ENCODE data around the gene EEF1AKMT1. TPM values are rescaled to one million over a fixed set of nuclear protein-coding genes. Genes with fewer than 3 reads are reported as not detected.
A peak's percentile ranks its signal among the peaks of the same experiment; 100 is the strongest.

The EEF1AKMT1 gene
- total RNA-seq, 1 donor from 2014 or later: 16.0 TPM

DNA sequence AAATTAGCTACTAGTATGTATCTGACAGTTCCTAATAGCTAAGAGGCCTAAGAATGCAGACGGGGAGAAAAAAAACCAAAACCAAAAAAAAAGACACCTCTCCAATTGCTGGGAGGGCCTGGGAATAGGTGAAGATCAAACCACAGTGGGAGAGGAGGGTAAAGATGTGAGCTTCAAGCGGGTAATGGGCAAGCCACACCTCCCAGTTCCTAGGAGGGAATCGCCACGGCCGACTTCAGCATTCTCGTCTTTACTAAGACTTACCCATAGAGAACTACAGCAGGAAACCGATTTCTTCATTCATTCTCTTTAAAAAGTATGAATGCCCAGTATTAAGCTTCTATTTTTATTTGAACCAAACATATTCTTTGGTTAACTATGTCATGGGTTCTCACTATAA, 5.6 kb upstream of the EEF1AKMT1 start:
- TF ChIP-seq, protein P1, sequence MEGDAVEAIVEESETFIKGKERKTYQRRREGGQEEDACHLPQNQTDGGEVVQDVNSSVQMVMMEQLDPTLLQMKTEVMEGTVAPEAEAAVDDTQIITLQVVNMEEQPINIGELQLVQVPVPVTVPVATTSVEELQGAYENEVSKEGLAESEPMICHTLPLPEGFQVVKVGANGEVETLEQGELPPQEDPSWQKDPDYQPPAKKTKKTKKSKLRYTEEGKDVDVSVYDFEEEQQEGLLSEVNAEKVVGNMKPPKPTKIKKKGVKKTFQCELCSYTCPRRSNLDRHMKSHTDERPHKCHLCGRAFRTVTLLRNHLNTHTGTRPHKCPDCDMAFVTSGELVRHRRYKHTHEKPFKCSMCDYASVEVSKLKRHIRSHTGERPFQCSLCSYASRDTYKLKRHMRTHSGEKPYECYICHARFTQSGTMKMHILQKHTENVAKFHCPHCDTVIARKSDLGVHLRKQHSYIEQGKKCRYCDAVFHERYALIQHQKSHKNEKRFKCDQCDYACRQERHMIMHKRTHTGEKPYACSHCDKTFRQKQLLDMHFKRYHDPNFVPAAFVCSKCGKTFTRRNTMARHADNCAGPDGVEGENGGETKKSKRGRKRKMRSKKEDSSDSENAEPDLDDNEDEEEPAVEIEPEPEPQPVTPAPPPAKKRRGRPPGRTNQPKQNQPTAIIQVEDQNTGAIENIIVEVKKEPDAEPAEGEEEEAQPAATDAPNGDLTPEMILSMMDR (conservative IDR thresholded peaks at IDR 0.05; ENCODE audit: low read depth, low read length): no peak
- no peak for DNase-seq (ENCODE audit: low read depth)
- H3K4me3 ChIP-seq (ENCODE audit: low read depth, low read length): no peak overlapping the region

DNA sequence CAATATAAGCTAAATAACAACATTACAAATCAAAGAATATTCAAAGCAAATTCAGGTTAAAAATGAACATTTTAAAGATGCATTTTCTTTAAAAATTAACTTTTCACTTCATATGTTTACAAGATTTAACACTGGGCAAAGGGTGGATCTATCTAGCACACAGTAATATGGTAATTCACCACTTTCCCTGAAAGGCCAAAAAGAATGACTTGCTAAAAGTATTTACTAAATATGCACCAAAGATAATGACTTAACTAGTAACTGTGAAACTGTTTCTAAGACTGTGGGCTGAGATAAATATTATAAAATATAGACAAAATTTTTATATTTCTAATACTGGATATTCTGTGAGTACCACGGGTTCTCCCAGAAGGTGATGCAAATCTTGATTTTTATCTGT, 4.5 kb upstream of the EEF1AKMT1 start:
- no peak overlapping the region for H3K4me3 ChIP-seq (ENCODE audit: low read depth, low read length)
- no peak for DNase-seq (ENCODE audit: low read depth)
- TF ChIP-seq, protein P1 (conservative IDR thresholded peaks at IDR 0.05; ENCODE audit: low read depth, low read length): no peak

DNA sequence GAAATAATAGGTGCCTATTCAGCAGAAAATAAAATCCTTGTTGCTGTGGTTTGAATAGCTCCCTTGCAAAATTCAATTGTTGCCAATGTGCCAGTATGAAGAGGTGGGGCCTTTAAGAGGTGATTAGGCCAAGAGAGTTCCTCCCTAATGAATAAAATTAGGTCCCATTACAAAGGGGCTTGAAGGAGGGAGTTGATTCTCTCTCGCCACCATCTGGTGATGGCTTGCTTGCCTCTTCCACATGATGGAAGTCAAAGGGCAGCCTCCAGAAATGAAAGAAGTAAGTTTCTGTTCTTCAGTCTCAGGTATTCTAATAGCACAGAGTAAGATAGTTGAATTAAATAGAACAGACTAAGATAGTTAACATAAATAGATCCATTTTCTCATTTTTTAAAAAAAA, 3.0 kb upstream of the EEF1AKMT1 start:
- no peak overlapping the region for H3K4me3 ChIP-seq (ENCODE audit: low read depth, low read length)
- no peak for DNase-seq (ENCODE audit: low read depth)

DNA sequence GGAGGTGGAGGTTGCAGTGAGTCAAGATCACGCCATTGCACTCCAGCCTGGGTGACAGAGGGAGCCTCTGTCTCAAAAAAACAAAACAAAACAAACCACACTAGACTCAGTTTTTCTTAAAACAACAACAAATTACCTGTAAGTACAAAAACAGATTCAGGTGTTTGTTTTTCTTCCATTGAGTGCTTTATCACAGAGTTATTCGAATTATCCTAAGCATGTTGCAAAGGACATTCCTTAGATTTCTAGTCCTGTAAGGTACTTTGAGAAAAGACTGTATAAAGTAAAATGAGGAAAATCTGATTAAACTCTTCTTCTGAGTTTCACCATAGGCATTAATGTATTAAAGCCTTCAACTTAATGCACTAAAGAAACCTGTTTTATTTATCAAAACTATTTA, 2.2 kb upstream of the EEF1AKMT1 start:
- no peak for DNase-seq (ENCODE audit: low read depth)
- TF ChIP-seq, protein P1 (conservative IDR thresholded peaks at IDR 0.05; ENCODE audit: low read depth, low read length): no peak

More for the DNA sequence above, 3.0 kb upstream of the EEF1AKMT1 start:
- TF ChIP-seq, protein P1 (conservative IDR thresholded peaks at IDR 0.05; ENCODE audit: low read depth, low read length): no peak

DNA sequence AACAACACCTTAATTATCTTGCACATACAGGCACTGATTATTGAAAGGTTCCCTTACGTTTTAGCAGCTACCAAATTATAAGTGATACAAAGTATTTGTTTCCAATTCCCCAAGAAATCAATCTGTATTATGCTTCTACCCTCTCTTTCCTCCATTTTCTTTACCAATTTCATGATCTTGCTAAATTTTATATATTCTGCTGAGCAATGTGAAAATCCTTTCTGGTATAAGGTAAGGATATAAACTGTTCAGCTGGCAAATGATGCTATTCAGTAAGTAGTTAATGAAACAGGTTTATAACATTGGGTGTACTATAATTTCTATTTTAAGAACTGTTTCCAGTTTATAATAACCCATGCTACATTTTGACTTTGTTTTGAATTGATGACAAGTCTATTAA, 985 bp upstream of the EEF1AKMT1 start:
- TF ChIP-seq, protein P1 (conservative IDR thresholded peaks at IDR 0.05; ENCODE audit: low read depth, low read length): no peak
- DNase-seq (ENCODE audit: low read depth): no peak
- no peak overlapping the region for H3K4me3 ChIP-seq (ENCODE audit: low read depth, low read length)

More for the DNA sequence above, 2.2 kb upstream of the EEF1AKMT1 start:
- H3K4me3 ChIP-seq (ENCODE audit: low read depth, low read length): no peak overlapping the region

DNA sequence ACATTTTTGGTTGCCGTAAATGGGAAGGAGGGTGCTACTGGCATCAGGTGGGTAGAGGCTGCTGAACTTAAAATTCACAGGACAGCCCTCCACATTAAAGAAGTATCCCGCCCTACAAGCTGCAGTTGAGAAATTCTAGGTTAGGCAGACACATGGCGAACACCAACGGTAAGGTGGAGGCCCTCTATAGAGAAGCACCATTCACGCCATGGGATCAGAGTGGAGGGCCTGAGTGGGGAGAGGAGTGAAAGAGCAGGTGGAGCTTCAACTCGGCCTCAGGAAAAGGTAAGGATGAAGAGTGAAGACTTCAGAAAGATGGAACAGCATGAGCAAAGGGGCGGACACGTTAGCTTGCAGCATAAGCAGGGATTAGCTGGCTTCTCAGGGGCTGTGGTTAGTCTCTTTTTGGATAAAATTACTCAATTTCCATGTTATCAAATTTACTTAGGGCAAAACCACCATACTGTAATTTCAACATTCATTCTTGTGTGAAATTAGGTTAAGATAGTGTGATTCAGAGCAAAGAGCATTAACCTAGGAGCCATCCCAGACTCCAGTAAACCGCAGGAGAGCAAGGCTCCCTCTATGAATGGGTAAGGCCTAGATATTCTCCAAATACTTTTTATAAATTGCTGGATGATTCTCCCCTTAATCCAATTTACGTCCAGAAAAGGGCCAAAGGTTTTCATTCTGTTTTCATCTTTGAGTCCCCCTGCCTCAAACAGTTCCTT, 1.2 kb downstream of the EEF1AKMT1 start:
- no peak for DNase-seq (ENCODE audit: low read depth)
- H3K4me3 ChIP-seq (ENCODE audit: low read depth, low read length): peak overlapping the region; percentile 64
- TF ChIP-seq, protein P1 (conservative IDR thresholded peaks at IDR 0.05; ENCODE audit: low read depth, low read length): no peak

DNA sequence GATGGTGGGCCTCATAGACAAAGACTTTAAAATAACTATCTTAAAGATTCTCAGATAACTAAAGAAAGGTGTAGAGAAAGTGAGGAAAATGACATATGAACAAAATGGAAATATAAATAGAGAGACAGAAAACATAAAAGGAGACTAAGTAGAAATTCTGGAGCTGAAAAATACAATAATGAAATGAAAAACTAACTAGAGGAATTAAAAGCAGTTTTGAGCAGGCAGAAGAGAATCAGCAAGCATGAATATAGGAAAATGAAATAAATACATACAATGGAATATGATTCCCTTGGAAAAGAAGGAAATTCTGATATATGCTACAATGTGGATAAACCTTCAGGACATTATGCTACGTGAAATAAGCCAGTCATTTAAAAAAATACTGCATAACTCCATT, 3.9 kb downstream of the EEF1AKMT1 start:
- no peak for DNase-seq (ENCODE audit: low read depth)
- no peak overlapping the region for H3K4me3 ChIP-seq (ENCODE audit: low read depth, low read length)
- TF ChIP-seq, protein P1 (conservative IDR thresholded peaks at IDR 0.05; ENCODE audit: low read depth, low read length): no peak

Measured in epithelial cell of proximal tubule (primary cell).